WTC11 (cell line): ENCODE measurements around the gene RSPH9. TPM values are rescaled to one million over a fixed set of nuclear protein-coding genes. Genes with fewer than 3 reads are reported as not detected.

ENCODE experiments used
- ATAC-seq: fragments of 200-7000 bp; cut with Tn5 transposase; 2 replicates; pipeline ENCODE4 v1.10.0; 2021; ENCODE audit warnings: mild to moderate bottlenecking, moderate library complexity
- CTCF ChIA-PET: fragments of 300-600 bp; sonication (Branson Sonifier 250); formaldehyde crosslinking; loops from one replicate; lab custom pipeline; 2021; ENCODE audit warnings: antibody characterized with exemption; lab: Charles Lee
- POLR2A ChIA-PET: fragments of 350-600 bp; sonication (Branson Sonifier 250); formaldehyde crosslinking; loops from one replicate; lab custom pipeline; 2021; ENCODE audit warnings: antibody characterized with exemption; lab: Charles Lee
- DNase-seq: peaks from one replicate; pipeline ENCODE4 v3.0.0; 2021; ENCODE audit warnings: low spot score
- H3K27ac Mint-ChIP-seq: 2 replicates; pipeline ENCODE4 v1.8.0; 2021; ENCODE audit warnings: mixed read lengths
- H3K27me3 Mint-ChIP-seq: 2 replicates; pipeline ENCODE4 v1.8.0; 2021; ENCODE audit warnings: low read depth, mild to moderate bottlenecking, moderate library complexity, mixed read lengths
- H3K36me3 Mint-ChIP-seq: 2 replicates; pipeline ENCODE4 v1.8.0; 2021; ENCODE audit warnings: mixed read lengths
- H3K4me1 Mint-ChIP-seq: 2 replicates; pipeline ENCODE4 v1.8.0; 2022; ENCODE audit warnings: mixed read lengths
- H3K4me3 Mint-ChIP-seq: 2 replicates; pipeline ENCODE4 v1.8.0; 2021; ENCODE audit warnings: mild to moderate bottlenecking, moderate library complexity, mixed read lengths
- H3K9me3 Mint-ChIP-seq: 2 replicates; pipeline ENCODE4 v1.8.0; 2021; ENCODE audit warnings: mixed read lengths
- FOXJ3 ChIP-seq: sonication (generic); formaldehyde crosslinking; IDR thresholded peaks from 2 replicates; pipeline ENCODE4 v1.9.0; 2021; ENCODE audit warnings: missing genetic modification reagents, mild to moderate bottlenecking, borderline replicate concordance
- HMGA2 ChIP-seq: fragments of 250-450 bp; sonication (Bioruptor Pico); IDR thresholded peaks from 2 replicates; pipeline ENCODE4 v1.4.0; 2021; ENCODE audit warnings: mild to moderate bottlenecking, moderate library complexity
- JUN ChIP-seq: sonication (generic); formaldehyde crosslinking; IDR thresholded peaks from 2 replicates; pipeline ENCODE4 v1.8.0; 2023; ENCODE audit warnings: mild to moderate bottlenecking, missing genetic modification reagents
- NFYB ChIP-seq: sonication (generic); formaldehyde crosslinking; conservative IDR thresholded peaks from 2 replicates; pipeline ENCODE4 v1.8.0; 2022; ENCODE audit warnings: low read depth, missing genetic modification reagents
- NR1H2 ChIP-seq: sonication (generic); formaldehyde crosslinking; IDR thresholded peaks from 2 replicates; pipeline ENCODE4 v1.9.0; 2021; ENCODE audit warnings: mild to moderate bottlenecking, moderate library complexity, missing genetic modification reagents
- TCF7 ChIP-seq: sonication (generic); formaldehyde crosslinking; IDR thresholded peaks from 2 replicates; pipeline ENCODE4 v1.8.0; 2022; ENCODE audit warnings: mild to moderate bottlenecking, low read depth, missing genetic modification reagents, moderate library complexity
- TEAD1 ChIP-seq: sonication (generic); formaldehyde crosslinking; IDR thresholded peaks from 2 replicates; pipeline ENCODE4 v1.8.0; 2022; ENCODE audit warnings: mild to moderate bottlenecking, missing genetic modification reagents
- TP53 ChIP-seq: sonication (generic); formaldehyde crosslinking; IDR thresholded peaks from 2 replicates; pipeline ENCODE4 v1.8.1; 2023; ENCODE audit warnings: mild to moderate bottlenecking, missing genetic modification reagents
- ZNF219 ChIP-seq: sonication (generic); formaldehyde crosslinking; IDR thresholded peaks from 2 replicates; pipeline ENCODE4 v1.8.0; 2023; ENCODE audit warnings: missing genetic modification reagents, mild to moderate bottlenecking, borderline replicate concordance
- ZNF263 ChIP-seq: sonication (generic); formaldehyde crosslinking; IDR thresholded peaks from 2 replicates; pipeline ENCODE4 v1.8.1; 2022; ENCODE audit warnings: low read depth, mild to moderate bottlenecking, moderate library complexity, missing genetic modification reagents
- ZNF317 ChIP-seq: sonication (generic); formaldehyde crosslinking; IDR thresholded peaks from 2 replicates; pipeline ENCODE4 v1.8.1; 2023; ENCODE audit warnings: low read depth, mild to moderate bottlenecking, moderate library complexity, missing genetic modification reagents, borderline replicate concordance
- total RNA-seq: library from RNA; stranded (reverse); gene quantifications from 3 replicates; pipeline ENCODE4 v1.2.3, GENCODE V29; 2021
- TF ChIP-seq, protein P1 (sequence below): fragments of 200-600 bp; IDR thresholded peaks from 2 replicates; pipeline ENCODE4 v1.8.0; 2022; ENCODE audit warnings: antibody characterized with exemption
- TF ChIP-seq, protein P2 (sequence below): fragments of 250-450 bp; sonication (Bioruptor Pico); IDR thresholded peaks from 2 replicates; pipeline ENCODE4 v1.9.0; 2021; ENCODE audit warnings: mild to moderate bottlenecking
- TF ChIP-seq, protein P3 (sequence below): sonication (generic); formaldehyde crosslinking; IDR thresholded peaks from 2 replicates; pipeline ENCODE4 v1.8.1; 2022; ENCODE audit warnings: mild to moderate bottlenecking, moderate library complexity, missing genetic modification reagents
- TF ChIP-seq, protein P4 (sequence below): sonication (generic); formaldehyde crosslinking; IDR thresholded peaks from 2 replicates; pipeline ENCODE4 v1.8.1; 2023; ENCODE audit warnings: mild to moderate bottlenecking, moderate library complexity, missing genetic modification reagents
- TF ChIP-seq, protein P5 (sequence below): fragments of 250-450 bp; sonication (Bioruptor Pico); IDR thresholded peaks from 2 replicates; pipeline ENCODE4 v1.9.0; 2021; ENCODE audit warnings: mild to moderate bottlenecking
- TF ChIP-seq, protein P6 (sequence below): sonication (generic); formaldehyde crosslinking; IDR thresholded peaks from 2 replicates; pipeline ENCODE4 v1.8.1; 2022; ENCODE audit warnings: low read depth, missing genetic modification reagents, borderline replicate concordance
- TF ChIP-seq, protein P7 (sequence below): sonication (generic); formaldehyde crosslinking; conservative IDR thresholded peaks from 2 replicates; pipeline ENCODE4 v1.8.1; 2022; ENCODE audit warnings: mild to moderate bottlenecking, missing genetic modification reagents
- TF ChIP-seq, protein P8 (sequence below): sonication (generic); formaldehyde crosslinking; IDR thresholded peaks from 2 replicates; pipeline ENCODE4 v1.8.1; 2023; ENCODE audit warnings: mild to moderate bottlenecking, missing genetic modification reagents

RSPH9 gene
- total RNA-seq, 1 experiment from 2014 or later = 0.35 TPM

DNA sequence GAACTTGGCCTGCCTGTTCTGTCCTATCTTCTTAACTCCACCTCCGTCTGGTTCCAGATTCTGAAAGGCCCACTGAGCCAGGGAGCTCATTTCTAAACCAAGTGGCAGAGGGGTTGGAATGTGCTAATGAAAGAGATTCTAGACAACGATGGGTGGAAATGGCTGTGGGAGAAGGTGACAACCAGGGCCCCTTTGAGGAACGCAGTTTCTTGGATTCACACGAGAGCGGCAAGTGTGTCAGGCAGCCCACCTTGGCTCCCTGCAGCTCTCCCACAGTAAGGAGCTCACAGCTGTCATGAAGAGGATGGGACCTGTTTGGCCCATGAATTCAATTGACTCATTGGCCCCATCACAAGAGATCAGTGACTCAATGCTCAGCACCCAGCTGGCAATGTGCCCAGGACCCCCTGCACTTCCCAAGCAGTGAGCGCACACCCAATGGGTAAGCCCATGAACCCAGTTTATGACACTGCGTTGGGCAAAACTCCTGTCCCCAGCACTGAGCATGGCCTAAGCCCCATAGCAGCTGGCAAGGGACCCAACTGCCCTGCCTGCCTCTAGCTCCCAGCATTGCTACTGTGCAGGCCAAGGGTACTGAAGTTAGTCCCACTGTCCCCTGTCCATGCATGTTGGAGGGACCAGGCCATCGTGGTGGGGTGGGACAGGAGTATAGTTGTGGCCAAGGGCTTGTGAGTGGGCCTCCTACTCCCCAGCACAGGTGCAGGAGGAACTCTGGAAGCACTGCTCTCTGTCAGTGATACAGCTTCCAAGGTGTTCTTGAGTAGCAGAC, 26.4 kb downstream of the RSPH9 start:
- no peak overlapping the region for H3K27ac Mint-ChIP-seq
- H3K4me1 Mint-ChIP-seq = peaks cover 36% of the 10 kb centered on the region
- POLR2A ChIA-PET = interaction anchor here (2.3 kb wide), 1 partner anchor 99 kb away, joined by 9 read pairs; the partner anchor contains the start of gene VEGFA
- no peak overlapping the region for H3K4me3 Mint-ChIP-seq
- peaks cover 4% of the 10 kb centered on the region; the same call in 1 of the 2 replicates for H3K27me3 Mint-ChIP-seq
- H3K9me3 Mint-ChIP-seq = no peaks in the 10 kb centered on the region
- DNase-seq = no peak
- CTCF ChIA-PET = interaction anchor here (0.6 to 7.0 kb wide), 5 partner anchors 87 to 403 kb away, joined by 3 to 68 read pairs (median 4); partner anchors contain the start of gene VEGFA
- peaks cover 45% of the 10 kb centered on the region for H3K36me3 Mint-ChIP-seq
- TF ChIP-seq, protein P1, sequence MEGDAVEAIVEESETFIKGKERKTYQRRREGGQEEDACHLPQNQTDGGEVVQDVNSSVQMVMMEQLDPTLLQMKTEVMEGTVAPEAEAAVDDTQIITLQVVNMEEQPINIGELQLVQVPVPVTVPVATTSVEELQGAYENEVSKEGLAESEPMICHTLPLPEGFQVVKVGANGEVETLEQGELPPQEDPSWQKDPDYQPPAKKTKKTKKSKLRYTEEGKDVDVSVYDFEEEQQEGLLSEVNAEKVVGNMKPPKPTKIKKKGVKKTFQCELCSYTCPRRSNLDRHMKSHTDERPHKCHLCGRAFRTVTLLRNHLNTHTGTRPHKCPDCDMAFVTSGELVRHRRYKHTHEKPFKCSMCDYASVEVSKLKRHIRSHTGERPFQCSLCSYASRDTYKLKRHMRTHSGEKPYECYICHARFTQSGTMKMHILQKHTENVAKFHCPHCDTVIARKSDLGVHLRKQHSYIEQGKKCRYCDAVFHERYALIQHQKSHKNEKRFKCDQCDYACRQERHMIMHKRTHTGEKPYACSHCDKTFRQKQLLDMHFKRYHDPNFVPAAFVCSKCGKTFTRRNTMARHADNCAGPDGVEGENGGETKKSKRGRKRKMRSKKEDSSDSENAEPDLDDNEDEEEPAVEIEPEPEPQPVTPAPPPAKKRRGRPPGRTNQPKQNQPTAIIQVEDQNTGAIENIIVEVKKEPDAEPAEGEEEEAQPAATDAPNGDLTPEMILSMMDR = no peak
- TF ChIP-seq TEAD1 (CRISPR knock-in tag) (no peak), TCF7 (no peak), TP53 (CRISPR knock-in tag) (no peak), ZNF263 (CRISPR knock-in tag) (no peak), HMGA2 (CRISPR knock-in tag) (no peak), JUN (CRISPR knock-in tag) (no peak), ZNF219 (CRISPR knock-in tag) (no peak), FOXJ3 (no peak), NR1H2 (CRISPR knock-in tag) (no peak), NFYB (CRISPR knock-in tag) (no peak), ZNF317 (CRISPR knock-in tag) (no peak)
- TF ChIP-seq, protein P2, sequence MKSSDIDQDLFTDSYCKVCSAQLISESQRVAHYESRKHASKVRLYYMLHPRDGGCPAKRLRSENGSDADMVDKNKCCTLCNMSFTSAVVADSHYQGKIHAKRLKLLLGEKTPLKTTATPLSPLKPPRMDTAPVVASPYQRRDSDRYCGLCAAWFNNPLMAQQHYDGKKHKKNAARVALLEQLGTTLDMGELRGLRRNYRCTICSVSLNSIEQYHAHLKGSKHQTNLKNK = no peak
- TF ChIP-seq, protein P3, sequence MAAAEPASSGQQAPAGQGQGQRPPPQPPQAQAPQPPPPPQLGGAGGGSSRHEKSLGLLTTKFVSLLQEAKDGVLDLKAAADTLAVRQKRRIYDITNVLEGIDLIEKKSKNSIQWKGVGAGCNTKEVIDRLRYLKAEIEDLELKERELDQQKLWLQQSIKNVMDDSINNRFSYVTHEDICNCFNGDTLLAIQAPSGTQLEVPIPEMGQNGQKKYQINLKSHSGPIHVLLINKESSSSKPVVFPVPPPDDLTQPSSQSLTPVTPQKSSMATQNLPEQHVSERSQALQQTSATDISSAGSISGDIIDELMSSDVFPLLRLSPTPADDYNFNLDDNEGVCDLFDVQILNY = no peak
- TF ChIP-seq, protein P4, sequence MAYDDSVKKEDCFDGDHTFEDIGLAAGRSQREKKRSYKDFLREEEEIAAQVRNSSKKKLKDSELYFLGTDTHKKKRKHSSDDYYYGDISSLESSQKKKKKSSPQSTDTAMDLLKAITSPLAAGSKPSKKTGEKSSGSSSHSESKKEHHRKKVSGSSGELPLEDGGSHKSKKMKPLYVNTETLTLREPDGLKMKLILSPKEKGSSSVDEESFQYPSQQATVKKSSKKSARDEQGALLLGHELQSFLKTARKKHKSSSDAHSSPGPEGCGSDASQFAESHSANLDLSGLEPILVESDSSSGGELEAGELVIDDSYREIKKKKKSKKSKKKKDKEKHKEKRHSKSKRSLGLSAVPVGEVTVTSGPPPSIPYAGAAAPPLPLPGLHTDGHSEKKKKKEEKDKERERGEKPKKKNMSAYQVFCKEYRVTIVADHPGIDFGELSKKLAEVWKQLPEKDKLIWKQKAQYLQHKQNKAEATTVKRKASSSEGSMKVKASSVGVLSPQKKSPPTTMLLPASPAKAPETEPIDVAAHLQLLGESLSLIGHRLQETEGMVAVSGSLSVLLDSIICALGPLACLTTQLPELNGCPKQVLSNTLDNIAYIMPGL (CRISPR knock-in tag) = no peak
- TF ChIP-seq, protein P5, sequence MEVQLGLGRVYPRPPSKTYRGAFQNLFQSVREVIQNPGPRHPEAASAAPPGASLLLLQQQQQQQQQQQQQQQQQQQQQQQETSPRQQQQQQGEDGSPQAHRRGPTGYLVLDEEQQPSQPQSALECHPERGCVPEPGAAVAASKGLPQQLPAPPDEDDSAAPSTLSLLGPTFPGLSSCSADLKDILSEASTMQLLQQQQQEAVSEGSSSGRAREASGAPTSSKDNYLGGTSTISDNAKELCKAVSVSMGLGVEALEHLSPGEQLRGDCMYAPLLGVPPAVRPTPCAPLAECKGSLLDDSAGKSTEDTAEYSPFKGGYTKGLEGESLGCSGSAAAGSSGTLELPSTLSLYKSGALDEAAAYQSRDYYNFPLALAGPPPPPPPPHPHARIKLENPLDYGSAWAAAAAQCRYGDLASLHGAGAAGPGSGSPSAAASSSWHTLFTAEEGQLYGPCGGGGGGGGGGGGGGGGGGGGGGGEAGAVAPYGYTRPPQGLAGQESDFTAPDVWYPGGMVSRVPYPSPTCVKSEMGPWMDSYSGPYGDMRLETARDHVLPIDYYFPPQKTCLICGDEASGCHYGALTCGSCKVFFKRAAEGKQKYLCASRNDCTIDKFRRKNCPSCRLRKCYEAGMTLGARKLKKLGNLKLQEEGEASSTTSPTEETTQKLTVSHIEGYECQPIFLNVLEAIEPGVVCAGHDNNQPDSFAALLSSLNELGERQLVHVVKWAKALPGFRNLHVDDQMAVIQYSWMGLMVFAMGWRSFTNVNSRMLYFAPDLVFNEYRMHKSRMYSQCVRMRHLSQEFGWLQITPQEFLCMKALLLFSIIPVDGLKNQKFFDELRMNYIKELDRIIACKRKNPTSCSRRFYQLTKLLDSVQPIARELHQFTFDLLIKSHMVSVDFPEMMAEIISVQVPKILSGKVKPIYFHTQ (CRISPR knock-in tag) = no peak
- TF ChIP-seq, protein P6, sequence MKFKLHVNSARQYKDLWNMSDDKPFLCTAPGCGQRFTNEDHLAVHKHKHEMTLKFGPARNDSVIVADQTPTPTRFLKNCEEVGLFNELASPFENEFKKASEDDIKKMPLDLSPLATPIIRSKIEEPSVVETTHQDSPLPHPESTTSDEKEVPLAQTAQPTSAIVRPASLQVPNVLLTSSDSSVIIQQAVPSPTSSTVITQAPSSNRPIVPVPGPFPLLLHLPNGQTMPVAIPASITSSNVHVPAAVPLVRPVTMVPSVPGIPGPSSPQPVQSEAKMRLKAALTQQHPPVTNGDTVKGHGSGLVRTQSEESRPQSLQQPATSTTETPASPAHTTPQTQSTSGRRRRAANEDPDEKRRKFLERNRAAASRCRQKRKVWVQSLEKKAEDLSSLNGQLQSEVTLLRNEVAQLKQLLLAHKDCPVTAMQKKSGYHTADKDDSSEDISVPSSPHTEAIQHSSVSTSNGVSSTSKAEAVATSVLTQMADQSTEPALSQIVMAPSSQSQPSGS (CRISPR knock-in tag) = no peak
- TF ChIP-seq, protein P7, sequence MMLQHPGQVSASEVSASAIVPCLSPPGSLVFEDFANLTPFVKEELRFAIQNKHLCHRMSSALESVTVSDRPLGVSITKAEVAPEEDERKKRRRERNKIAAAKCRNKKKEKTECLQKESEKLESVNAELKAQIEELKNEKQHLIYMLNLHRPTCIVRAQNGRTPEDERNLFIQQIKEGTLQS (CRISPR knock-in tag) = no peak
- TF ChIP-seq, protein P8, sequence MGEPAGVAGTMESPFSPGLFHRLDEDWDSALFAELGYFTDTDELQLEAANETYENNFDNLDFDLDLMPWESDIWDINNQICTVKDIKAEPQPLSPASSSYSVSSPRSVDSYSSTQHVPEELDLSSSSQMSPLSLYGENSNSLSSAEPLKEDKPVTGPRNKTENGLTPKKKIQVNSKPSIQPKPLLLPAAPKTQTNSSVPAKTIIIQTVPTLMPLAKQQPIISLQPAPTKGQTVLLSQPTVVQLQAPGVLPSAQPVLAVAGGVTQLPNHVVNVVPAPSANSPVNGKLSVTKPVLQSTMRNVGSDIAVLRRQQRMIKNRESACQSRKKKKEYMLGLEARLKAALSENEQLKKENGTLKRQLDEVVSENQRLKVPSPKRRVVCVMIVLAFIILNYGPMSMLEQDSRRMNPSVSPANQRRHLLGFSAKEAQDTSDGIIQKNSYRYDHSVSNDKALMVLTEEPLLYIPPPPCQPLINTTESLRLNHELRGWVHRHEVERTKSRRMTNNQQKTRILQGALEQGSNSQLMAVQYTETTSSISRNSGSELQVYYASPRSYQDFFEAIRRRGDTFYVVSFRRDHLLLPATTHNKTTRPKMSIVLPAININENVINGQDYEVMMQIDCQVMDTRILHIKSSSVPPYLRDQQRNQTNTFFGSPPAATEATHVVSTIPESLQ (CRISPR knock-in tag) = no peak
- TF ChIP-seq, all 79 proteins: peak for 0
- no peak for ATAC-seq
